ENCODE results near the gene RGS17. TPM values are rescaled to one million over a fixed set of nuclear protein-coding genes. Genes with fewer than 3 reads are reported as not detected.

Gene RGS17
- total RNA-seq, 1 experiment from 2014 or later, result 3.2 TPM

GRCh38 chr6:153170511-153170910 is 39.4 kb upstream of the RGS17 start:
- no peak overlapping the region for H4K91ac ChIP-seq (ENCODE audit: insufficient read length, low read depth, low read length)
- no peak for DNase-seq
- no peak overlapping the region for H3K14ac ChIP-seq (ENCODE audit: insufficient read depth, low read length)
- H3K4me3 Mint-ChIP-seq, result no peak overlapping the region
- H4K5ac ChIP-seq (ENCODE audit: insufficient read length, low read depth, low read length), result no peak overlapping the region
- H2BK120ac ChIP-seq (ENCODE audit: low read depth, low read length, poor library complexity, severe bottlenecking), result no peak overlapping the region
- H3K9me3 Mint-ChIP-seq, result no peaks in the 10 kb centered on the region
- H3K4ac ChIP-seq (ENCODE audit: low read depth, low read length), result no peak overlapping the region
- H3K27me3 Mint-ChIP-seq (ENCODE audit: low read depth), result no peaks in the 10 kb centered on the region
- H3K4me1 ChIP-seq (ENCODE audit: insufficient read depth, low read length), result no peaks in the 10 kb centered on the region; the same call in 1 of the 2 replicates
- H2AK5ac ChIP-seq (ENCODE audit: insufficient read length, low read length), result no peak overlapping the region
- no peak overlapping the region for H3K23ac ChIP-seq (ENCODE audit: insufficient read length, low read depth, low read length)
- no peak overlapping the region for H3K18ac ChIP-seq (ENCODE audit: insufficient read length, low read depth, low read length)
- H3K9me3 ChIP-seq (ENCODE audit: control insufficient read depth, low read depth, low read length), result no peaks in the 10 kb centered on the region
- whole genome bisulfite sequencing (ENCODE audit: extremely low coverage, insufficient read length, low lambda C conversion rate), result no CpG with 5 or more reads among the region's 3 CpGs
- H3K36me3 Mint-ChIP-seq (ENCODE audit: insufficient read depth in 1 of 3, low read depth in 3 of 3), result no peaks in the 10 kb centered on the region
- H3K4me2 ChIP-seq (ENCODE audit: insufficient read depth, insufficient read length, low read length), result no peak overlapping the region
- H3K4me1 Mint-ChIP-seq, result no peaks in the 10 kb centered on the region
- H3K27me3 ChIP-seq (ENCODE audit: insufficient read depth, low read length), result no peaks in the 10 kb centered on the region
- no peak overlapping the region for H3K9ac ChIP-seq (ENCODE audit: extremely low read depth, insufficient read length, low read length)
- no peak overlapping the region for H2BK20ac ChIP-seq (ENCODE audit: low read depth, low read length, poor library complexity, severe bottlenecking)
- H3K27ac ChIP-seq (ENCODE audit: insufficient read length, low read depth, low read length), result no peak overlapping the region
- no peaks in the 10 kb centered on the region for H3K79me1 ChIP-seq (ENCODE audit: insufficient read depth, low read depth, low read length, poor library complexity, severe bottlenecking)
- no peak overlapping the region for H3K56ac ChIP-seq (ENCODE audit: insufficient read length, low read depth, low read length)
- H3K23me2 ChIP-seq (ENCODE audit: insufficient read length, low read depth, low read length, poor library complexity, severe bottlenecking), result no peaks in the 10 kb centered on the region
- no peak overlapping the region for H2BK5ac ChIP-seq (ENCODE audit: insufficient read length, low read length)
- H4K8ac ChIP-seq (replicated peaks; ENCODE audit: insufficient read length, low read depth, low read length), result no peak overlapping the region
- H3K27ac Mint-ChIP-seq, result peak overlapping the region in 1 of 3 experiments; percentile 53; a peak in 1 of 7 replicates
- H3K79me2 ChIP-seq (ENCODE audit: insufficient read depth, low read length), result no peaks in the 10 kb centered on the region
- H2BK12ac ChIP-seq (ENCODE audit: insufficient read length, low read depth, low read length), result no peak overlapping the region
- no peak overlapping the region for H2BK15ac ChIP-seq (ENCODE audit: low read depth, low read length)
- H3T11ph ChIP-seq (ENCODE audit: low read length), result no peak overlapping the region
- no peak for TF ChIP-seq CTCF (conservative IDR thresholded peaks at IDR 0.05)
- H2AFZ ChIP-seq (ENCODE audit: low read length), result no peak overlapping the region
- H4K20me1 ChIP-seq (ENCODE audit: control insufficient read depth, insufficient read depth, insufficient read length), result no peaks in the 10 kb centered on the region
